ENCODE data around the gene TRAIP.
A peak's percentile ranks its signal among the peaks of the same experiment; 100 is the strongest.

Gene TRAIP

DNA sequence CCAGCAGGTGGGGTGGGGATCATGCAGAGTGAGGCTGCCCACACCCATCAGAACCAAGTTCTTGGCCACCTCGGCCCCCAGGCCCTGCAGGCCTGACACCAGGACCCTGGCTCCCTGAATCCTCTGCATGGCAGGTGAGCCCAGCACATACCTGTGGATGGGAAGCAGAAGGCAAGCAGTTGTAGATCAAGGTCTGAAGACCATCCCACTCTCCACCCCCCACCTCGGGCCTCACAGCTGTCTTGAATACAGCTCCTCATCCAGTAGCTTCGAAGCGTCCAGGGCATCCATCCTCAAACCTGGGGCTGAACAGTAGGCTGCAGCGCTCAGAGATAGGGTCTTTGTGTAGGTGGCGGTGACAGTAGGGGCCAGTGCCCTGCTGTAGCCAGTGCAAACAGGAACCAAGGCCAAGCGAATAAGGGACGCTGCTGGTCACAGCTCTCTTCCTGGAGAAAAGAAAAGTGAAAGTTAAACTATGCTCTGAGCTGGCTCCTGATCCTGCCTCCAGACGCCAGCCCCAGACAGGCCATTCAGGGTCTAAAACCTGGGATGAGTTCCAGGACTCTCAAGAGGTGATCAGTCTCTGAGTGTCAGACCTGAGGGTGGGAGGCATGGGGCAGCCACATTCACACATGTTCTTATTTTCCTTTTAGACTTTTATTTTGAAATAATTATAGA lies 42.7 kb downstream of the TRAIP start, which contains the start of gene UBA7:
UBA7 (minus strand) TSS at position 457 of the 678 bp plus-strand sequence; CDS start at position 291, 166 bp downstream.
- no peak for DNase-seq

GRCh38 chr3:49812916-49813496 lies 43.4 kb downstream of the TRAIP start:
- DNase-seq: no peak

DNA sequence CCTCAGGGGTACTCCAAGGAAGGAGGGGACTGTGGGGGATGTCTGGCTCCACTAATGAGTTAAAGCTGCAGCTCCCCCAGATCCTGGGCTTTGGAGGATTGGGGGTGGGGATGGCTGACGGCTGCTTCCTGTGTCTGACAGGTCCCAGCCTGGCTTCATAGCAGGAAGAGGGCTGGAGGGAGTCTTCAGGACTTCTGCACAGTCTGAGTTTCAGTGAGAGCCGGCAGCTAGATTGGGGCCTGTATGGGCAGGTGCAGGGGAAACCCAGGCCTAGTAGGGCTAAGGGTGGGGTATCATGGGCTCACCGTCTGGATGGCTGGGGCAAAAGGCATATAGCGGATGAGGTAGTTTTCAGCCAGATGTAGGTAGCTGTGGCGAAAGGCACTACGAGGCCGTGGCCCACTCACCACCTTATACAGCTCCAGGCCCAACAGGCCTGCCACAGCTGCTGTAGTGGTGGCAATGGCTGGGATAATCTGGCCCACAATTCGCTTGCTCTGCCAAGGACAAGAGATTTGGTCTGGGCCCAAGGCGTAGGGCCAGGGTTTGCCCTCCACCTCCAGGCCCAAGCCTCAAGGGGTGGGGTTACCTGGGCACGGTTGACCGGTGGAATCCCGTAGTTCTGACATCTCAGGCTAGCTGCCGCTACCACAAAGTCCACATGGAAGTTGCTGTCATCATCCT lies 48.8 kb downstream of the TRAIP start:
- no peak for DNase-seq

GRCh38 chr3:49806850-49807249 lies 49.5 kb downstream of the TRAIP start:
- DNase-seq: no peak

- no peak for DNase-seq
Measured at GRCh38 chr3:49805897-49806701, 50.3 kb downstream of the TRAIP start.

DNA sequence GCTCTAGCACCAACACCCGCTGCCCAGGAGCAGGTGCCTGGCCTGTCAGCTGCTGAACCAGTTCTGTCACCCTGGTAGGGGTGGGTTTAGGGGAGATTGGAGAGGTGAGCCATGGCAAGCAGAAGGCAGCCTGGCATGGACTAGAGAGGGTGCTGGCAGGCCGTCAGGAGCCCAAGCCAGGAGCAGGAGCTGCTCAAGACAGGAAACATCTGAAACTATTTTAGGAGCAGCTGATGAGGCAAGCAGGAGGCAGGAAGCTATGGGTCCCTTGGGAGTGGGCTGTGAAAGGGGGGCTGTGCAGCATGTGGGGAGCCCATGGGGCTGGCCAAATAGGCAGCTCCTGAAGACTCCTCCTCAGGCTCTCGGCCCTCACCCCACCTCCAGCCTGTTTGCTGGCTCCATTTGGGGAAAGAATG lies 51.0 kb downstream of the TRAIP start:
- no peak for DNase-seq

- DNase-seq: no peak
Measured at GRCh38 chr3:49804141-49805041, 52.0 kb downstream of the TRAIP start.

GRCh38 chr3:49803465-49804140 lies 52.8 kb downstream of the TRAIP start:
- peak in 1 of 2 experiments; percentile 36 for DNase-seq

DNA sequence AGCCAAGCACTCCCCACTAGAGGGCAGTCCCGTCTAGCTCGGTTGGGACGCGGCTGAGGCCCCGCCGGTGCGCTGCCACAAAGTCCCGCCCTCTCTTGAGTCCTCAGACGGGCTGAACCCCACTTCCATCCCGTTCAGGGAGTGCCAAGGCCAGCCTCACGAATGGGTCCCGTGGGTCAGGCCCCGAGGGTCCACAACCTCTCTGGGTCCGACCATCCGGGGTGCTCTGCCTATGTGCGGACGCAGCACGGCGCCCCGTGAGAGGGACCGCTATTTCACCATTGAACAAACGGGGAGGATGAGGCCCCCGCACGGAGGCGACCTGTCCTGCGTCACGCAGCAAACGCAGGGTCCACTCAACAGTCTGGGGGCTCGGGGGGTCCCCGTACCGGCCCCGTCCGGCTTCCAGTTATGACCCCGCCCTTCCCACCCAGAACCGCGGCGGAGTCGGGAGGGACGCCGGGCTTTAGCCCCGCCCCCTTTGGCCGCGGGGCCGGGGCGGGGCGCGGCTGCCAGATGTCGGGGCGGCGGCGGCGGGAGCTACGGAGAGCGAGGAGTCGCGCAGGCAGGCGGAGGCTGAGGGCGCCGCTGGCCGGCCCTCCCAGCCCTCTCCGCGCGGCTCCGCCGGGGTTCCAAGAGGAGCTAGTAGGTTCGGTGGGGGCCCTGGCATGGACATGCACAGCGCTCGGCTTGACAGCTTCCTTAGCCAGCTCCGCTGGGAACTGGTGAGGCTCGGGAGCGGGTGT lies 53.5 kb downstream of the TRAIP start, which contains the start of gene INKA1:
INKA1 (plus strand) TSS at position 543 of the 746 bp plus-strand sequence; CDS start at position 675, 132 bp downstream.
- DNase-seq: peak; percentile 47 to 59

DNA sequence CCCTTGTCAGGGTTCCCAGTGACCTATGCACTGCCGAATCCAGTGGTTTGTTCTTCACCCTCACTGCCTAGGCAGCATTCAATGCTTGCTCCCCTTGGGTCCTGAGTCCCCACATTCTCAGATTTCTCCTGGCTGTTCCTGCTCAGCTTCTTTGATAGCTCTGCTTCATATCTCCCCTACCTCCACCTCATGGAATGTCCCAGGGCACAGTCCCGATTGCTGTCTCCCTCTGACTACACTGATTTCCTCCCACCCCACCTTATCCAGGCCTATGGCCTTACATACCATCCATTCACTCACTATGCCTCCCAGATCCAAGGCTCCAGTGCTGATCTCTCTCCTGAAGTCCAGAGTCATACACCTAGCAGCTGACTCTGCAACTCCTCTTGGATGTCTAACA lies 55.2 kb downstream of the TRAIP start:
- DNase-seq: no peak

DNA sequence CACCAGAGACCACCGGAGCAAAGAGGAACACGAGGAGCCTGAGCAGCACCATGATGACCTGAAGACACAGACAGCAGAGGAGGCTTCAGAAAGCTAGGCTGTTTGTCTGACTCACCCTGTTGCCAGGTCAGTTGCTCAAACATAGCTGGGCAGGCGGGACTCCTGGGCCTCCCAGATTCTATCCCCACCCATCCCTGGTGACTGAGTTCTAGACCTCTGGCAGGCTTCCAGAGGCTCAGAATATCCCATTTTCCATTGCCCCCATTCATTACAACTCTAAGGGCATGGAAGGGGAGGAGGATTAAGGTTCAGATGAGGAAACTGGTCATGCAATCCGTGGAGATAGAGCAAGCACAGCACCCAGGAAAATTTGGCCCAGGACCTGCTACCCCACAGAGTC lies 56.6 kb downstream of the TRAIP start, which contains the start of gene CDHR4:
CDHR4 (minus strand) TSS at position 113 of the 400 bp plus-strand sequence; CDS start at position 52, 61 bp downstream.
- DNase-seq: no peak

GRCh38 chr3:49799105-49799504 lies 57.3 kb downstream of the TRAIP start:
- DNase-seq: no peak

- no peak for DNase-seq
Measured at GRCh38 chr3:49794926-49795905, 61.1 kb downstream of the TRAIP start.

GRCh38 chr3:49794431-49794830 lies 61.9 kb downstream of the TRAIP start:
- DNase-seq: no peak

DNA sequence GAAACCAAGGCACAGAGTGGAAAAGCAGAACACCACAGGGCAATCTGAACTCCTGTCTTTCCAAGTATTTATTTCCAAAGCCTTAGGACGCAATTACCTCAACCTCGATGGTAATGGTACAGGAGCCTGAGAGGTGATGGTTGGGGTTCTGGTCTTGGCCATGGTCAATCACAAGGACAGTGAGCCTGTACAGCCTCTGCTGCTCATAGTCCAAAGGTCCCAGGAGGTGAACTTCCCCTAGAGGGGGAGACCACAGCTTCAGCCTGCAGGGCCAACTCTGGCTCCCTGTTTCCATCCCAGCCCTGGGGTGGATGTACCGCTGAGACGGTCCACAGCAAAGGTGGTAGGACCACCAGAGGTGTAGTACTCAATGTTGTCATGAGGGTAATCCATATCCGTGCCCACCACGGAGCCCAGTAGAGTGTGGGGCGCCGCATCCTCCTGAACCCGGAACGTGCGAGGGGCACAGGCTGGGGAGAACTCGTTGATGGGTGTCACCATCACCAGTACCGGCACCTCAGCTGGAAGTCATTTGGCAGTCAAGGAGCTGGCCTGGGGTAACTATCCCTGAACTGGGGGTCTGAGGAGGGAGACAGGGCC lies 62.8 kb downstream of the TRAIP start:
- no peak for DNase-seq

- no peak for DNase-seq
Measured at GRCh38 chr3:49792371-49793150, 63.8 kb downstream of the TRAIP start.

GRCh38 chr3:49791571-49791970 lies 64.8 kb downstream of the TRAIP start:
- DNase-seq: no peak

All from NCI-H187 (cell line).